GM10248 (cell line): ENCODE measurements around the gene AK8.
"Not testable (repeated sequence)": the region's sequence is repeated elsewhere in the genome, so short reads cannot be mapped to it uniquely, and the experiment has no call there.

Experiments used
- CTCF ChIA-PET: fragments of 300-600 bp; sonication (Branson Sonifier 250); formaldehyde crosslinking; extraction: SDS; loops from one replicate; lab custom pipeline; 2021; ENCODE audit warnings: antibody characterized with exemption; lab: Yijun Ruan, JAX
- POLR2A ChIA-PET: fragments of 350-650 bp; sonication (Branson Sonifier 250); formaldehyde crosslinking; extraction: SDS; loops from one replicate; lab custom pipeline; 2020; ENCODE audit warnings: antibody characterized with exemption; lab: Yijun Ruan, JAX
- DNase-seq: peaks from one replicate; pipeline ENCODE4 v3.0.0; 2012; ENCODE audit errors: extremely low spot score
- CTCF ChIP-seq: IDR thresholded peaks from 2 replicates; pipeline ENCODE4 v1.5.1; 2012; ENCODE audit warnings: mild to moderate bottlenecking, low read depth; ENCODE audit errors: extremely low read depth, missing control alignments, control extremely low read depth

AK8 gene

GRCh38 chr9:132725306-132725705 lies 152.8 kb downstream of the AK8 start:
- ChIA-PET POLR2A (no interaction called here), CTCF (no interaction called here)
- no peak for TF ChIP-seq CTCF
- no peak for DNase-seq

GRCh38 chr9:132723809-132724208 lies 154.3 kb downstream of the AK8 start:
- ChIA-PET POLR2A (no interaction called here), CTCF (no interaction called here)
- DNase-seq, result no peak
- TF ChIP-seq CTCF, result no peak

GRCh38 chr9:132722564-132723065 lies 155.5 kb downstream of the AK8 start:
- TF ChIP-seq CTCF, result no peak
- POLR2A ChIA-PET, result no interaction called here
- CTCF ChIA-PET, result no interaction called here

DNA sequence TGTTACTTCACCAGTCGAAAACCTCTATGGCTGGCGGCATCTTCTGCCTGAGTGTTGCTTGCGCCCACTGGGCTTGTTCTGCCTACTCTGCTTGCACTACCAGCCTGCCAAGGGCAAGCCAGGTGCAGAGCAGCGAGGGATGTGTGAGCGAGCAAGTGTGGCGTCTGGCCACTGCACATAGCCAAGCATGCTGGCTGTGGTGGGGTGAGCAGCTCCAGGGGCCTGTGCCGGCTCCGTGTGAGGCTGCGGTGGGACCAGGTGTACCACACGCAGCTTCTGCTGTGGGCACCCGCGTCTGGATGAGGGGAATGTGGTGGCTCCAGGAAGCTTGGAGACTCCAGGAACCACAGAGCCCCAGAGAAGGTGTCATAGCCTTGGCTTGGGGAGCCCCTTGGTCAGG lies 156.4 kb downstream of the AK8 start:
- no peak for TF ChIP-seq CTCF
- ChIA-PET CTCF (no interaction called here), POLR2A (no interaction called here)
- no peak for DNase-seq

More at GRCh38 chr9:132722564-132723065, 155.5 kb downstream of the AK8 start:
- no peak for DNase-seq

GRCh38 chr9:132718381-132718928 lies 159.6 kb downstream of the AK8 start:
- CTCF ChIA-PET, DNase-seq, POLR2A ChIA-PET: not testable (repeated sequence)

- no peak for DNase-seq
- POLR2A ChIA-PET, result no interaction called here
- TF ChIP-seq CTCF, result no peak
- CTCF ChIA-PET, result no interaction called here
These were observed 160.6 kb downstream of the AK8 start for GRCh38 chr9:132717326-132717945.

DNA sequence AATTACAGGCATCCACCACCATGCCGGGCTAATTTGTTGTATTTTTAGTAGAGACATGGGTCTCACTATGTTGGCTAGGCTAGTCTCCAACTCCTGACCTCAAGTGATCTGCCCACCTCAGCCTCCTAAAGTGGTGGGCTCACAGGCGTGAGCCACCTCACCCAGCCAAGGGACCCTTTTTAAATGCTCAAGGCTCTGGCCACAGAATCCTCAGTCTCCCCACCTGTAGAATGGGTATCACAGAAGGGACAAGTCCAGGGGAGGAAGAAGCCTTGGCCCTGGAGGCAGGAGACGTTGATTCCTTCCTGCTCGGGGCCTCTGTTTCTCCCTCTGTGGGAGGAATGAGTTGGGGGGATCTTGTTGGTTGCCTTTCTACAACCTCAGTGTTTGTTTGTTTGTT lies 162.1 kb downstream of the AK8 start:
- no peak for TF ChIP-seq CTCF
- DNase-seq, result no peak
- ChIA-PET POLR2A (no interaction called here), CTCF (no interaction called here)
